HG02763 (cell line): ENCODE results near the gene FGD5.
"Not testable (repeated sequence)": the region's sequence is repeated elsewhere in the genome, so short reads cannot be mapped to it uniquely, and the experiment has no call there.

Experiments used
- ATAC-seq: cut with Tn5 transposase; IDR thresholded peaks from one replicate; pipeline ENCODE4 v1.9.1; 2021; ENCODE audit warnings: mild to moderate bottlenecking, moderate library complexity; ENCODE audit not compliant: unreplicated experiment

Gene FGD5

GRCh38 chr3:14803981-14804834, 14.6 kb upstream of the FGD5 start:
- no peak for ATAC-seq

- ATAC-seq = no peak
These were observed 13.7 kb upstream of the FGD5 start for GRCh38 chr3:14804835-14805780.

- no peak for ATAC-seq
These were observed 12.7 kb upstream of the FGD5 start for GRCh38 chr3:14805961-14806537.

GRCh38 chr3:14806641-14807263, 12.0 kb upstream of the FGD5 start:
- ATAC-seq = no peak

- ATAC-seq = no peak
These were observed 10.7 kb upstream of the FGD5 start for GRCh38 chr3:14808025-14808424.

- ATAC-seq = no peak
These were observed 10.1 kb upstream of the FGD5 start for GRCh38 chr3:14808502-14809266.

- ATAC-seq = not testable (repeated sequence)
These were observed 9.2 kb upstream of the FGD5 start for GRCh38 chr3:14809611-14810010.

GRCh38 chr3:14810070-14810791, 8.5 kb upstream of the FGD5 start:
- no peak for ATAC-seq

GRCh38 chr3:14810801-14811661, 7.7 kb upstream of the FGD5 start:
- no peak for ATAC-seq

GRCh38 chr3:14811684-14812083, 7.1 kb upstream of the FGD5 start:
- ATAC-seq = no peak

GRCh38 chr3:14812196-14812790, 6.5 kb upstream of the FGD5 start:
- no peak for ATAC-seq

- ATAC-seq = no peak
These were observed 4.3 kb upstream of the FGD5 start for GRCh38 chr3:14814411-14814871.

GRCh38 chr3:14816359-14816758, 2.4 kb upstream of the FGD5 start:
- no peak for ATAC-seq

- no peak for ATAC-seq
These were observed 909 bp downstream of the FGD5 start for GRCh38 chr3:14819671-14820070.

GRCh38 chr3:14820156-14820555, 1.4 kb downstream of the FGD5 start:
- no peak for ATAC-seq

GRCh38 chr3:14821151-14821550, 2.4 kb downstream of the FGD5 start:
- no peak for ATAC-seq

- no peak for ATAC-seq
These were observed 3.4 kb downstream of the FGD5 start for GRCh38 chr3:14822134-14822533.
